Hepatic stellate cell (primary cell): ENCODE results near the gene CPNE5.

Experiments used
- DNase-seq: peaks from one replicate; pipeline ENCODE4 v3.0.0; 2011; ENCODE audit warnings: low spot score

CPNE5 gene

GRCh38 chr6:36700071-36700812, 139.0 kb downstream of the CPNE5 start:
- no peak for DNase-seq

GRCh38 chr6:36699348-36699747, 139.9 kb downstream of the CPNE5 start:
- DNase-seq, result no peak

GRCh38 chr6:36698871-36699271, 140.4 kb downstream of the CPNE5 start:
- DNase-seq, result no peak

GRCh38 chr6:36698196-36698595, 141.0 kb downstream of the CPNE5 start:
- DNase-seq, result no peak

GRCh38 chr6:36697481-36697903, 141.8 kb downstream of the CPNE5 start, which contains the start of gene RAB44:
Gene RAB44, plus strand, starts transcription at chr6:36697826. Its CDS starts 6,410 bp downstream, at chr6:36704236.
- DNase-seq, result no peak

- DNase-seq, result no peak
These were observed 143.8 kb downstream of the CPNE5 start for GRCh38 chr6:36695414-36695813.

GRCh38 chr6:36694616-36695015, 144.6 kb downstream of the CPNE5 start:
- DNase-seq, result no peak

GRCh38 chr6:36692861-36693702, 146.2 kb downstream of the CPNE5 start:
- no peak for DNase-seq

- DNase-seq, result no peak
These were observed 147.0 kb downstream of the CPNE5 start for GRCh38 chr6:36692220-36692619.

GRCh38 chr6:36691612-36692011, 147.6 kb downstream of the CPNE5 start:
- no peak for DNase-seq

- no peak for DNase-seq
These were observed 148.2 kb downstream of the CPNE5 start for GRCh38 chr6:36691011-36691410.
